ENCODE results near the gene CEP41.

Gene CEP41

DNA sequence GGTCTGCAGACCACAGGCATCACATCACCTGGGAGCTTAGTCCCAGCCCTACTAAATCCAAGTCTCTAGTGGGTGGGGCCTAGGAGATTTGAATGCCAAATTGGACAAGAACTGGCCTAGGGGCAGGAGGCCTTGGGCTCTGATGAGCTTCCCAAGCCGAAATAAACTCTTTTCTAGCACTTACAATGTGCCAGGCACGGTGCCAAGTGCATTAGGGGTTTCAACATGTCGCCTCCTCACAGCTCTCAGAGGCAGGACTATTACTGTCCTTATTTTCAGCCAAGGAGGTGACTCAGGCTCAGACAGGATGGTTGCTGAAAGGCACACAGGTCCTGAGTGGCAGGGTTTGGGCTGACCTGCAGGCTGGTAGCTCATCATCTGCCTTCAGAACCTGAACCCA, 69.8 kb downstream of the CEP41 start:
- Histone ChIP-seq H3K4me3 (replicated peaks; ENCODE audit: low read depth, low read length) (no peak overlapping the region), H3K27me3 (replicated peaks; ENCODE audit: control insufficient read depth, insufficient read depth, low read length) (no peaks in the 10 kb centered on the region), H3K36me3 (ENCODE audit: control insufficient read depth, insufficient read depth, low read length) (no peaks in the 10 kb centered on the region)
- no peak for DNase-seq (ENCODE audit: extremely low read depth, insufficient read length)
- no peak for TF ChIP-seq CTCF (IDR thresholded peaks at IDR 0.05; ENCODE audit: insufficient read depth, low read length, poor library complexity, severe bottlenecking)

- DNase-seq (ENCODE audit: extremely low read depth, insufficient read length): no peak
- Histone ChIP-seq H3K27me3 (replicated peaks; ENCODE audit: control insufficient read depth, insufficient read depth, low read length) (no peaks in the 10 kb centered on the region), H3K36me3 (ENCODE audit: control insufficient read depth, insufficient read depth, low read length) (no peaks in the 10 kb centered on the region), H3K4me3 (replicated peaks; ENCODE audit: low read depth, low read length) (no peak overlapping the region)
- no peak for TF ChIP-seq CTCF (IDR thresholded peaks at IDR 0.05; ENCODE audit: insufficient read depth, low read length, poor library complexity, severe bottlenecking)
Measured at GRCh38 chr7:130369831-130370550, 70.8 kb downstream of the CEP41 start.

DNA sequence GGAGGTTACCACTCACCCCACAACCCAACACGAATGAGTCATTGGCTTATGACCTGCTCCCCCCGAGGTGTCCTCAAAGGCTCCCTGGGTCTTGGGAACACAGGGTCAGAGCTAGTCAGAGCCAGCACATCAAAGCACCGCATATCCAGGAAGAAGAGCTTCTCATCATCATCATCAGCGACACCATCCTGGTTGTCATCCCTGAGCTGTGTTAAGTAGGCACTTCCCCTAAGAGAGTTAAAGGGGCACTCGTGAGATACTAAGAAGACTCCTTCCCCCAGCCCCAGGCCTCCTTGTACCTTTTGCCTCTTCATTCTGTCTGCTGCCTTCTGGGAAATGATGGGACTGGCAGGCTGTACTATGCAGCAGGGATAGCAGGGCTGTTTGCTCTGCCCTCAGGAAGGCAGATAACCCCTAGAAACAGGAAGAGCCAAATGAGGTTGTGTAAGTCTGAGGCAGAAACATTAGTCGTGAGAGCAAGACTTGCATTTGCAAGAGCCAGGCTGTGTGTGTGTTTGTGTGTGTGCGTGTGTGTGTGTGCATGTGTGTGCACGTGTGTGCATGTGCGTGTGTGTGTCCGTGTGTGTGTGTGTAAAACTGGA, 71.6 kb downstream of the CEP41 start:
- no peak for DNase-seq (ENCODE audit: extremely low read depth, insufficient read length)
- no peak for TF ChIP-seq CTCF (IDR thresholded peaks at IDR 0.05; ENCODE audit: insufficient read depth, low read length, poor library complexity, severe bottlenecking)
- no peaks in the 10 kb centered on the region for H3K27me3 ChIP-seq (replicated peaks; ENCODE audit: control insufficient read depth, insufficient read depth, low read length)
- H3K4me3 ChIP-seq (replicated peaks; ENCODE audit: low read depth, low read length): no peak overlapping the region
- no peaks in the 10 kb centered on the region for H3K36me3 ChIP-seq (ENCODE audit: control insufficient read depth, insufficient read depth, low read length)

- no peak overlapping the region for H3K4me3 ChIP-seq (replicated peaks; ENCODE audit: low read depth, low read length)
- no peak for TF ChIP-seq CTCF (IDR thresholded peaks at IDR 0.05; ENCODE audit: insufficient read depth, low read length, poor library complexity, severe bottlenecking)
- H3K36me3 ChIP-seq (ENCODE audit: control insufficient read depth, insufficient read depth, low read length): no peaks in the 10 kb centered on the region
- DNase-seq (ENCODE audit: extremely low read depth, insufficient read length): no peak
- H3K27me3 ChIP-seq (replicated peaks; ENCODE audit: control insufficient read depth, insufficient read depth, low read length): no peaks in the 10 kb centered on the region
Measured at GRCh38 chr7:130367836-130368746, 72.7 kb downstream of the CEP41 start.

DNA sequence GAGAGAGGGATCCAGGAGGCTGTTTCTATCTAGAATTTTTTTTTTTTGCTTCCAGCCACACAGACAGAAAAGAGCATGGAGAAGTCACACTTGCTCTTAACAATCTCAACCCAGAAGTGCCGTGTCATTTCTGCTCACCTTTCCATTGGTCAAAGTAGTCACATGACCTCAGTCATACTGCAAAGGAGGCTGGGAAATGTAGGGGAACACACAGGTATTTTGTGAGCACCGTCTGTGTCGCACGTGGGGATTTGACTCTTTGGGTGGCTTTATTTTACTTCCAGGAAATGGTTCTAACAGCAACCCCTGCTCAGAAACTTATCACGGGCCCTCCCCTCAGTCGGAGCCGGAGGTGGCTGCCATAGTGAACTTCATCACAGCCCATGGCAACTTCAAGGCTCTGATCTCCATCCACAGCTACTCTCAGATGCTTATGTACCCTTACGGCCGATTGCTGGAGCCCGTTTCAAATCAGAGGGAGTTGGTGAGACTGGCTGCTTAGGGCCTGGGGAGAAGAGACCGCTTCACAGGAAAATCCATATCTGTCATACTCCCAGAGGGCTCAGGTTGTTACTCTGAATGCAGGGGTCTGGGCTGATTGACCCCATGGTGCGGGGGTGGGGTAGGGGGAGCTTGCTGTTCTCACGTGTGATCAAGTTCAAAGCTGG, 73.6 kb downstream of the CEP41 start:
- no peak for TF ChIP-seq CTCF (IDR thresholded peaks at IDR 0.05; ENCODE audit: insufficient read depth, low read length, poor library complexity, severe bottlenecking)
- H3K4me3 ChIP-seq (replicated peaks; ENCODE audit: low read depth, low read length): no peak overlapping the region
- no peaks in the 10 kb centered on the region for H3K27me3 ChIP-seq (replicated peaks; ENCODE audit: control insufficient read depth, insufficient read depth, low read length)
- H3K36me3 ChIP-seq (ENCODE audit: control insufficient read depth, insufficient read depth, low read length): no peaks in the 10 kb centered on the region
- DNase-seq (ENCODE audit: extremely low read depth, insufficient read length): no peak
